GM12892 (cell line): ENCODE results near the gene HMCN2.

Experiments used
- POLR2A ChIP-seq: IDR thresholded peaks from 2 replicates; pipeline ENCODE4 v1.6.1; 2011; ENCODE audit warnings: low read depth, low read length, control low read depth
- POLR2AphosphoS5 ChIP-seq: IDR thresholded peaks from 2 replicates; pipeline ENCODE4 v1.6.1; 2011; ENCODE audit warnings: low read depth, low read length, control low read depth
- TAF1 ChIP-seq: IDR thresholded peaks from 2 replicates; pipeline ENCODE4 v1.6.1; 2011; ENCODE audit warnings: low read depth, mild to moderate bottlenecking, control low read depth, low read length, borderline replicate concordance

GRCh38 chr9:130380920-130381469 is 115.4 kb downstream of the HMCN2 start:
- TF ChIP-seq TAF1 (no peak), POLR2A (no peak), POLR2AphosphoS5 (no peak)
